HG02678 (cell line): ENCODE results near the gene MOK.
"Not testable (repeated sequence)": the region's sequence is repeated elsewhere in the genome, so short reads cannot be mapped to it uniquely, and the experiment has no call there.

Experiments
- ATAC-seq: cut with Tn5 transposase; IDR thresholded peaks from one replicate; pipeline ENCODE4 v1.9.1; 2021; ENCODE audit warnings: mild to moderate bottlenecking, moderate library complexity; ENCODE audit not compliant: unreplicated experiment

The MOK gene

GRCh38 chr14:102304611-102305506, at the start of gene MOK:
TSS of gene MOK (minus strand) at chr14:102305164. CDS start at chr14:102304968, 196 bp downstream.
- ATAC-seq = peak; percentile 97

GRCh38 chr14:102353126-102353619, 48.2 kb upstream of the MOK start:
- no peak for ATAC-seq

- no peak for ATAC-seq
Measured at GRCh38 chr14:102352213-102352612, 47.2 kb upstream of the MOK start.

- not testable (repeated sequence) for ATAC-seq
Measured at GRCh38 chr14:102351593-102351992, 46.6 kb upstream of the MOK start.

GRCh38 chr14:102351023-102351422, 46.1 kb upstream of the MOK start:
- ATAC-seq = no peak

DNA sequence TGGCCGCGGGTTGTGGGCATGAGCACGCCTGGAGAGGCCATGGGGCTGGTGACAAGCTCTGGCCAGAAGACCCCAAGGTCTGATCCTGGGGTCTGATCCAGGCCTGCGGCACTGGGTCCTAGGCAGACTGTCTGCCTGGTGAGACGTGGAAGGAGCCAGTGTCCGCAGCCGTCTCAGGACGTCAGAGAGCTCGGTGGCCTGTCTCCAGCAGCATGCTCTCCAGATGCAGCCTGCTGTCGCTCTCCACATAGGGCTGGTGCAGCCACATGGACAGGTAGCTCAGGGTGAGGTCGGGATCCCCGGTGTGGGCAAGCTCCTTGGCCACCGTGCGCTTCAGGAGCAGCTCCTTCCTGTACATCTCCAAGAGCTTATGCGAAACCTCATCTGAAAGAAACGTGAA, 43.4 kb upstream of the MOK start:
- ATAC-seq = no peak

GRCh38 chr14:102346645-102347044, 41.7 kb upstream of the MOK start:
- no peak for ATAC-seq

- no peak for ATAC-seq
Measured at GRCh38 chr14:102345232-102345631, 40.3 kb upstream of the MOK start.

DNA sequence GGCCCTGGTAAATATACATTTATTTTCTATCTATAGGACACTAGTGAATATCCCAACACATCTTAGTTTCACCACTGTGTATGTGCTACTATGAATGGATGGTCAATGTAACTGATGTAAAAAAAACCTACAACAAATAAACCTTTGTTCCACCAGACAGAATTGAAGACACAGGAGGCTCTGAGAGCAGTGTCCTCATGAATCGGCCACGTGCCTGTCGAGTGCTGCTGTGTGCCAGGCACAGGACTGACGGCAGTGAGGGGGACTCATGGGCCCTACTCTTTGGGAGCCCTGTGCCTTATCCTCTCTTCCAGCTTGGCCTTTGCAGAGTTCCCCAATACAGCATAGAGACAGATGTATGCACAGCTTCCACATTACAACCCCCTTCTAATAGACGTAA, 39.5 kb upstream of the MOK start:
- no peak for ATAC-seq

DNA sequence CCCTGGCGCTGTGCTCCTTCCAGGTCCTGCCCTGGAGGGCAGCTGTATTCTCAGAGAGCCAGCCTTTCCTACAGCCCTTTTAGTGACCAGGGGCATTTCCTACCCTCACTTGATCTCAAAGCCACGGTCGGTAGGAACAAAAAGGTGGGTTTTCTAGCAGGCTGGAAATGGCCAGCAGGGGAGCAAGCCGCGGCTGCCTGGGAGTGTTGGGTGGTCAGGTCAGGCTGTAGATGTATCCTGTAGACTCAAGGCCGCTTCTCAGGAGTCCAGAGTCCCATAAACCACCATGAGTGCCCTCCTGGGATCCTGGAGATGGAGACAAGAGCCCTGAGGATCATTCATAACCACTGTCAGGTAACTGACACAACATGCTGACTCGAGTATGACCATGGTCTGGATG, 39.1 kb upstream of the MOK start:
- no peak for ATAC-seq

DNA sequence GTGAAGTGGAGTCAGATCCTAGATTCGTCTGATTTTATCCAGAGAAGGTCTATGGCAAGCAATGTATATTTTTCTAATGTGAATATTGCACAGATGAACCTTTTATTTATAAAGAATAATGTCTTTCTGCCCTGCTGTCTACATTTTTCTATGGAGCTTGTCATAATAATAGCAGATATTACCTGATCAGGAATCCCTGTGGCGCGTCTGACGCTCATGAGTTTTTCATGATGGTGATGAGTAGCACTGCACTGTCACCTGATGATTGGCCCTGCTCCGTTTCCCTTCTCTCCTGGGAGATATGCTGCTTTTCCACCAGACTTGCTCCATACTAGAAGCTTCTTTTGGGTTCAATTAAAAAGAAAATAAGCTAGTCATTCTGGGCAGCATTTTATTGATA, 37.3 kb upstream of the MOK start:
- ATAC-seq = no peak

DNA sequence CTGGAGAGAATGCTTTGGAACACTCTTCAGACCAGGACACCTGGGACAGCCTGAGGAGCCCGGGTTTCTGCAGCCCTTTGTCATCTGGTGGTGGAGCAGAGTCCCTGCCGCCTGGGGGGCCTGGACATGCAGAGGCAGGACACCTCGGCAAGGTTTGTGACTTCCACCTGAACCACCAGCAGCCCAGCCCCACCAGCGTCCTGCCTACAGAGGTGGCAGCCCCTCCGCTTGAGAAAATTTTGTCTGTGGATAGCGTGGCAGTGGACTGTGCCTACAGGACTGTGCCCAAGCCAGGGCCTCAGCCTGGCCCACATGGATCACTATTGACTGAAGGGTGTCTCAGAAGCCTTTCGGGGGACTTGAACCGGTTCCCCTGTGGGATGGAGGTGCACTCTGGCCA, 36.6 kb upstream of the MOK start:
- ATAC-seq = no peak

DNA sequence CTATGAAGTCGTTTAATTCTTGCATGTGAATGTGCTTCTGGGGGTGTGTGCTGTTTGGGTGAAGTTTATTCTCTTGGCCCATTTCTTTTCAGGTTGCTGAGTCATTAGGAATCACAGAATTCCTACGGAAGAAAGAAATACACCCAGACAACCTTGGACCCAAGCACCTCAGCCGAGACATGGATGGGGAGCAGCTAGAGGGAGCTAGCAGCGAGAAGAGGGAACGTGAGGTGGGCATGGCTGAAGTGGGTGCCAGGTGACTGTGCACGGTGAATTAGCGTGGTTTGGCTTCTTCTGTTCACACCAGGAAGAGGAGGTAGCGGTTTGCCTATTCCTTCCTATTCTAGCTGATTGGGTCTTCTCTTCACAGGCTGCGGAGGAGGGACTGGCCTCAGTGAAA, 33.8 kb upstream of the MOK start:
- no peak for ATAC-seq

DNA sequence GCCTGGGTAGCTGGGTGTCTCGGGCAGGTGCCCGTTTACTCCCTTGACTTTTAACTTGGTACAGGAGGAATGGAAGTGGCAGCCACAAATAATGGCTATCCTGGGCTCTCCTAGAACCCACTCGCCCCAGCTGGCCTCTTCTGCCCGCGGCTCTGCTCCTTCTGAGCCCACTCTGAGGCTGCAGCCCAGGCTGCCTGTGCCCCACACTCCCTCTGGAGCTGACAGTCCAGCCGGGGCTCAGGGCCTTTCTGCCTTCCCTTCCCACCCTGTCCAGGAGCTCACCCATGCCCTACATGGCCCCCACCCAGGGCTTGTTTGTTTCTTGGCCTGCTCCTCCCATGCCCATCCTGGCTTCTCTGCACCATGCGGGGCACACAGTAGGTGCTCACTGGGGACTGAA, 30.2 kb upstream of the MOK start:
- ATAC-seq = no peak

DNA sequence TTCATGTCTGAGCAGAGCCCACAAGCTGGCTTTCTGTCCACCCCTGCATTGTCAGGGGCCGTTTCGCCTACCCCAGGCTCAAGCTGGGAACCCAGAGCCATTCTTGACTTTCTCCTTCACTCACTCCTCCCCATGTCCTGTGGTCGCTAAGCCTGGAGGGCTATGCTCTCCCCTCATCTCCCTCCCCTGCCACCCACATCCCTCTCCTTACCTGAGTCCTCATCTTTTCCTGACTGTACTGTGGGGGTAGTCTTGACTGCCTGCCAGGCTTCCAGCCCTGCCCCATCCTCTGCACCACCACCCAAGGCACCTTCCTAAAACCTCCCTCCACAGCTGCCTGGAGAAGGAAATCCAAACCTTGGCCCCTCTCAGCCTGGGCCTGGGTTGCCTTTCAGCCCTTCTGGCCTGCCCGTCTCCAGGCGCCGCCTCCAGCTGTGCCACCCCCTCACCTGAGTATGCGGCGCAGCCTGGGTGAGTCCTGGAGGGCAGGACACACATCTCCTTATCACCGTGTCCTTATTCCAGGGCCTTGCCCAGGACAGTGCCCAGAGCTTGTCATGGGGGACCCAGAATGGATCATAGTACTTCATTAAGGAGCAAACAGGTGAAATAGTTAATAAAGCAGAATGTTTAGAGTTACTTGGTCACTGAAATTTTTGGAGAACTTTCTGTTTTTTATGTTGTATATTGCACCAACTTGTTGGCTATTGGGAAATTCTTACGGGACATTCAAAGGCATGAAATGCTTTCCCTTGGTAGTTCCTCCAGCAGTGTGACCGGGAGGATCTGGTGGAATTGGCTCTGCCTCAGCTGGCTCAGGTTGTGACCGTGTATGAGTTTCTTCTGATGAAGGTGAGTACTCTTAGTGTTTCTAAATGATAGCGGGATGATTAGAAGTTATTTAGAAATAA, 29.1 kb upstream of the MOK start:
- no peak for ATAC-seq

DNA sequence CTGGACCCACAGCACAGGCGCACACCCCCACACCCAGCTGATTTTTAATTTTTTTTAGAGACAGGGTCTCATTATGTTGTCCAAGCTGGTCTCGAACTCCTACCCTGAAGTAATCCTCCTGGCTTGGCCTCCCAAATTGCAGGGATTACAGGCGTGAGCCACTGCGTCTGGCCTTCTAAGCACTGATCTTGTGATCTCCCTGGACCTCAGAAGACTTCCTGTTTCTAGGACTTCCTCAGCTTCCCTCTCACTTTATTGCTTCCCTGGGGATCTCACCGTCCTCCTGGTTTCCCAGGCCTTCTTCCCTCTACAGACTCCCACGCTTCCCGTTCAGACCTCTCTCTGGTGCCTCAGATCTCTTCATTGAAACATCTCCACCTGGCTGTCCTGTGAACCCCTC, 28.4 kb upstream of the MOK start:
- ATAC-seq = no peak

DNA sequence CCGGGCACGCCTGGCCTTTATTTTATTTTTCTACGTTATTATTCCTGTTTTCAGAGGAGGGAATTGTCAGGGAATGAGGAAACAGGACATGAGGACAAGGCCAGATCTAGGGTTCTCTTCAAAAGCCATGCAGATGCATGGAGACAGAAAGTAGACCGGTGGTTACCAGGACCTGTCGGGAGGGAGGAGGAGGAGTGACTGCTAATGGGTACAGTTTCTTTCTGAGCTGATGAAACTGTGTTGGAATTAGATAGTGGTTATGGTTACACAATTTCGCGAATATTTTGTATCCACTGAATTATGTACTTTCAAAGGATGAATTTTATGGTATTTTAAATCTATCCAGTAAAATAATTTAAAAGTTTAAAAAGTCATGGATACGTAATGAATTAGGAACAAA, 25.8 kb upstream of the MOK start:
- ATAC-seq = no peak

GRCh38 chr14:102329381-102329780, 24.4 kb upstream of the MOK start:
- not testable (repeated sequence) for ATAC-seq

GRCh38 chr14:102326583-102326982, 21.6 kb upstream of the MOK start:
- ATAC-seq = no peak

DNA sequence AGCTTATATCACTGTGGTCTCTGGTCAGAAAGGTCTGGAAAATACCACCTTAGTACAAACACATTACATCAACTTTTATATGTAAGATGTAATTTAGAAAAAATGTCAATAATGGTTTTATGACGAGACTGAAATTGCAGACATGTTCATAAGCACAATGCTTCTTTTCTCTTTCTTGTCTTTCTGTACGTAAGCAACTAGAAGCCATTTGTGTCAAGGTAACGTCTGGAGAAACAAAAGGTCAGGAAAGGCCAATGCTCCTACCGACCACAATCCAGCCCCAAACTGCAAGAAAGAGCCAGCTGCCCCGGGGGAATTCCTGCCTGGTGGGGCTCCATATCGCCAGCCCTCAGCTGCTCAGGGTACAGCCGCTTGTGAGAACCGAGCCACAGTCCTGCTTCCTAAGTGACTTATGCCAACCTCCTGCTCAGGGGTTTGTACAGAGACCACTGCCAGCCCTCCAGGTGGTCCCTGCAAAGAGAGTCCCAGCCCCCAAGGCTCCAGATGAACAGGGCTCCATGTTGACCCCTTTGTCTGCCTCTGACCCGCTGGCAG, 20.9 kb upstream of the MOK start:
- ATAC-seq = no peak

DNA sequence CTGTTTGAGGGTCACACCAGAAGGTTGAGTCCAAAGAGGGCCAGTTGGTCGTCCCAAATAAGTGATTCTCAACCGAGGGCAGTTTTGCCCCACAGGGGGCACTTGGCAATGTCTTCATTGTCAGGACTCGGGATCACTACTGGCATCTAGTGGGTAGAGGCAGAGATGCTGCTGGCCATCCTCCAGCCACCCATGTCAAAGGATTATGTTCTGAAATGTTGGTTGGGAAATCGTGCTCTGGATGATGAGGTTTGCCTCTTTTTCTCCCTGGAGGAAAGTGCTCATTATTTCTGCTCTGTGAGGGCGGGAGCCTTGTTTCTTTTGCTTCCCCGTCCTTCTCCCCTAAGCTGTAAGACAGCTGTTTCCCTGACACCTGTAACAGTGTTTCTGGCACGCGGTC, 18.1 kb upstream of the MOK start:
- no peak for ATAC-seq
